OCI-M2 (cell line): ENCODE measurements around the gene MAGOHB.
A peak's percentile ranks its signal among the peaks of the same experiment; 100 is the strongest.
"Not testable (repeated sequence)": the region's sequence is repeated elsewhere in the genome, so short reads cannot be mapped to it uniquely, and the experiment has no call there.

Source experiments
- DNase-seq: peaks from one replicate; lab custom pipeline; 2025; ENCODE audit not compliant: unreplicated experiment; lab: John Stamatoyannopoulos, UW

Gene MAGOHB

DNA sequence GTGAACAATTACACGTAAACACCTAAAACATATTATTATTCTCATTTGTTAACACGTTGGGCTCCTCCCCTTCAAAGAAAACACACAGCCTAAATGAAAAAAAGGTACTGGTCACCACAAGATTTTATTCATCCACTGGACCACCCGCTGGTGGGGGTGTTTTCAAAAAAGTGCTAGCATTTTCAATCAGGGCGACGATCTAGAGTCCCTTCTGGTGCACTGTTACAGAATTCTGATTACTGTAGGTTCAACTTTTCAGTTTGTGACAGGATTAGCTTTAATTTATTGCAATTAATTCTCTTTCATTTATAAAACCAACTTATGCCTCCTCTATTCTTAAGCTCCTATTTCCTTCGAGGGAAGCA lies 443 bp downstream of the MAGOHB start:
- DNase-seq: no peak

DNA sequence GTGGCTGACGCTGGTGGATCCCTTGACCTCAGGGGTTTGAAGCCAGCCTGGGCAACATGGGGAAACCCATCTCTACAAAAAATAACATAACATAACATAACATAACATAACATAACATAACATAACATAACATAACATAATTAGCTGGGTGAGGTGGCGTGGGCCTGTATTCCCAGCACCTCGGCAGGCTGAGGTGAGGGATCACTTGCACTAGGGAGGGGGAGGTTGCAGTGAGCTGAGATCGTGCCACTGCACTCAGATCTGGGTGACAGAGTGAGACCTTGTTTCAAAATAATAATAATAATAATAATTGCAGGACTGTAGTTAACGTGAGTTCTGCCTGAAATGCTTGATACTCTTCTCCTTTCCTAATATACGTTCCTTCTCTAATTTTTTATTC lies 1.3 kb downstream of the MAGOHB start:
- no peak for DNase-seq

DNA sequence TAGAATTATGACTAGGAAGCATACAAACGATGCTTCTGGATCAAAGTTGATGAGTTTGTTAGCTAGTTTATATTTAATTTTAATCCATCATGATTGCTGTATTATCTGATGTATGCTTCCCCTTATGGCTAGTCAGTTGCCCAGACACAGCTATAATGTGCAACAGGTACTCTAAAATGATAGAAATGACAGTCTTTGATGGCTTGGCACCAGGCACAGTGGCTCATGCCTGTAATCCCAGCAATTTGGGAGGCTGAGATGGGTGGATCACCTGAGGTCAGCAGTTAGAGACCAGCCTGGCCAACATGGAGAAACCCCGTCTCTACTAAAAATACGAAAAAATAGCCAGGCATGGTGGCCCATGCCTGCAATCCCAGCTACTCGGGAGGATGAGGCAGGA lies 2.2 kb downstream of the MAGOHB start:
- DNase-seq: not testable (repeated sequence)

DNA sequence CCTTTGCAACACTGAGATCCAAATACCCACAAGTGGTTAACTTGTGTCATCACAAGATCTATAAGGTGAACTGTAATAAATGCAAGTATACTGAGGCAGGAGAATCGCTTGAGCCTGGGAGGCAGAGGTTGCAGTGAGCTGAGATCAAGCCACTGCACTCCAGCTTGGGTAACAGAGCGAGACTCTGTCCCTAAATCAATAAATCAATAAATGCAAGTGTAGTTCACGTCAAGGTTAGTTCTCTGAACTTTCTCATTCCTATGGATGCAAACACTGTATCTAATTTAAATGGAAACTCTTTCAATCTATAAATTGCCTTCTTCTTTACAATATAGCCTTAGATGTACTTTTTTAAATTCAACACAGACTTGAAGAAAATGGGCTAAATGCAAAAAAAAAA lies 3.2 kb downstream of the MAGOHB start:
- no peak for DNase-seq

DNA sequence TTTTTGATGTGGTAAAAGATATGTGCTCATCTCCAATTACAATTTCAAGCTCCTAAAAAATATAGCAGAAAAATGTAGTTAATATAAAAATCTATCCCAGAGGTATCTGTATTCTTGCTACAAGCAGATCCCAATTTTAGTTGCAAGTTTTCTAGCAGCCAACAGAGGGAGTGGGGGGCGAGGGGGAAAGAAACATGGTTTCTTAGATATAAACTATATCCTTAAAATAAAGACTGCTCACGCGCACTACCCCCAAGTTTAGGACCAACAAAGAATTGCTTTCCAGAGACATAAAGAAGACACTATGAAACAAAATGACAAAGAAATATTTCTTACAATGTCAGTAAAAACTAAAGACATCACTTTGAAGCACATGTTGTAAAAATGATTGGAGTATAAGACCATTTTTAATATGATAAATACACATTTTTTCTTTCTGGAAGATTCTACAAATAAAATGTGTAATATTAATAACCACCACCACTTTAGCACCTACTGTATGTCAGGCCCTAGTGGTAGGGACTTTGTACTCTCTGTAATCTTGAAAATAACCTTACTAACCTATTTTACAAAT lies 5.4 kb downstream of the MAGOHB start:
- no peak for DNase-seq

DNA sequence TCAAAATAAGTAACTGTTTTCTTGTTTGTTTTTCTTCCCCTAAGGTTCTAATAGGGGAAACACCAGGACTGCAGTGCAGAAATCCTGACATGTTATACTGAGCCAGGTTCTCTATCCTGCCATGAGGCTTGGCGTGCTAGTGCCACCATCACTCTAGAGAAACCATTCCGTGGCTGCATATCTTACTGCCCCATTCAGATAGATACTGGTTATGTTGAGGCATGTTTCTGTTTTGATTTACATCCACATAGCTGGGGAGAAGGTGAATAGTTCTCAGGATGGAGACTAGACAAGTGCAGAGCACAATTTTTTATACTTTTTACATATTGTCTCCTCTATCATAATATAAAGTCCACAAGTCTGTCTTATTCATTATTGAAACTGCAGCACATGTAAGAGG lies 11.5 kb downstream of the MAGOHB start:
- no peak for DNase-seq

DNA sequence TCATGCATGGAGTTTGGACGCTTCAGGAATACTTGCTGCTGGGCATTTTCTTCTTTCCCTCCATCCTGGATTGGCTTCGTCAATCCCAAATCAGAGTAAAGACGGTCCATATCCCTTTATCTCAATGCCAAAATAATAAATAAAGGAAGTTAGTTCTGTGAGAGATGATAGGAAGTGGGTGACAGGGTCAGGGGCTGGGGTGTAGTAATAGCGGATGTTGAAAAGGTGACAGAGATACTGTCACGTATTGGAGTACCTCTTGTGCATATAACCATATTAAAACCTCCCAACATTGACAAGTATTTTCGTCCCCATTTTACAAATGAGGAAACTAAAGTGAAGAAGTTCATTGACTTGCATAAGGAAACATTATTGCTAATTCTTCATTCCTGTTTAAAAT lies 12.4 kb downstream of the MAGOHB start:
- no peak for DNase-seq

DNA sequence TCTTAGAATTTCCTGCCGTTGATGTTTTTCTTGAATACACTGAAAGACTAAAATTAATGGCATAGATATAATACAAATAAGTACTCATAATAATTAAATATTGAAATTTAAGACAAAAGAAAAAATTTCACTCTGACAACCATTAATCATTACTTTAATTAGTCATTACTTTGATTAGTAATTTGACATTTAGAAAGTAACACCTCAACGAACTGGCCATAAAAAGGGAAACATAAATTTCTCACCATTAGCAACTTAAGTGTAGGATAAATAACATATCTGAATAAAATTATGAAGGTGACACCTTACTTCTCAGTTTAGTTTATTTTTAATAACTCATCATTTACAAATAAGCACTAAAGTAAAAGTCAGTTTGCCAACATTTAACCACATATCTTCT lies 17.5 kb downstream of the MAGOHB start:
- no peak for DNase-seq

DNA sequence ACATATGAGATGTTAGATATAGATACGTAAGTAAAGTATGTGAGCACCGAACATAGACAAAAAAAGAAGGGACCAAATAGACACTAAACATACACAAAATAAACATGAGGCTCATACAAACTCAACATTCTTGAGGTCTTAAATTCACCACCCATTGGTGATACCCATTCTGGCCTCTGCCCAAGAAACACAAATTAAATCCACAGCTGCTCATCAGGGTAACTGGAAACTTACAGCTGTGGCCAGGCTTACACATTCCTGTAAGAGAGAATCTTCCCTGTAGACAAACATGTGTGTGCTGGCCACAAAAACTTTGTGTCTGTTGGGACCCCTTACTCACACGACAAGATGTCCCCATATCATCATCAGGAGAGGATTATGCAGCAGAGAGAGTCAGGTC lies 22.4 kb downstream of the MAGOHB start:
- DNase-seq: no peak

DNA sequence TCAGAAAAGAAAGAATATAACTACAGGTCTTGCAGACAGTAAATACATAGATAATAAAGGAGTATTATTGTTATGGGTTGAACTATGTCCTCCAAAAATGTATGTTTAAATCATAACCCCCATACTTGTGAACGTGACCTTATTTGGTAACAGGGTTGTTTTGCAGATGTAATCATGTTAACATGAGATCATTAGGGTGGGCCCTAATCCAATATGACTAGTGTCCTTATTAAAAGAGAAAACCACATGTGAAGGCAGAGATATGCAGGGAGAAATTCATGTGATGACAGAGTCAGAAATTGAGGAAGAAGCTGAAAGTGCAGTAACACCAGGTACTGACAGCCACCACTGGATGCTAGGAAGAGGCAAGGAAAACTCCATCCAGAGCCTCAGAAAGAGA lies 29.0 kb downstream of the MAGOHB start:
- DNase-seq: no peak

DNA sequence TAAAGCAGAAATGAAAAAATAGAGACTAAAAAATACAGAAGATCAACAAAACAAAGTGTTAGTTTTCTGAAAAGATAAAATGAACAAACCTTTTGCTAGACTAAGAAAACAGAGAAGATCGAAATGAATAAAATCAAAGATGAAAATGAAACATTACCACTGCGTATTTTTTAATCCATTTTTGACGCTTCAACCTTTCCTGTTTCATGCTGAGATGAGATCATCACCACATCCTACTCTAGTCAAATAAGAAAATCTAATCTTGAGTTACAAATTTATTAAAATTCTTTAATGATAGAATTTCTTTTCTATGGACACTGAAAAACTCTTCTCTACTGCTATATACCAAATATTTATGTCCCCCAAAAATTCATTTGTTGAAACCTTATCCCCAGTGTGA lies 30.7 kb downstream of the MAGOHB start:
- no peak for DNase-seq

DNA sequence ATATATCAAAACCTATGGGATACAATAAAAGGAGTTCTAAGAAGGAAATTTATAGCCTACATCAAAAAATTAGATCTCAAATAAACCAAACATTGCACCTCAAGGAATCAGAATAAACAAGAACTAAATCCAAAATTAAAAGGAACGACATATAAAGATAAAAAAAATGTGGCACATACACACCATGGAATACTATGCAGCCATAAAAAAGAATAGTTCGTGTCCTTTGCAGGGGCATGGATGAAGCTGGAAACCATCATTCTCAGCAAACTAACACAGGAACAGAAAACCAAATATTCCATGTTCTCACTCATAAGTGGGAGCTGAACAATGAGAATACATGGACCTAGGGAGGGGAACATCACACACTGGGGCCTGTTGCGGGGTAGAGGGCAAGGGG lies 31.3 kb downstream of the MAGOHB start:
- DNase-seq: not testable (repeated sequence)

DNA sequence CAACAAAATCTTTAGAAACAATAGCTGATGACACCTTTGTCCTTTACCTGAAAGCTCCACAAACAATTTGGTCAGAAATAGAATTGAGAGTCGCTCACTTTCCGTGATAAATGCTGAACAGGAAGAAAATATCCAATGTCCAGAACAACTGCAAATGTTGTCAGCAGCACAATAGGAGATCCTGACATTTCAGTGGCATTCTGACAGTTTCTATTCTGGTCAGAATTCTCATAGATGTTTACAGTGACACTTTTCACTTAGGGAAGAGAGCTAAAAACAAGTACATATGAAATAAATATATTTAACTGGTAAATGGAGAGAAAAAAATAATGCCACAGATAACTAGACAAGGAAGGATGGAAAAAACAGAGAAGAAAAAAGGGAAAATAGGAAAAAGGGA lies 39.1 kb downstream of the MAGOHB start:
- DNase-seq: no peak

DNA sequence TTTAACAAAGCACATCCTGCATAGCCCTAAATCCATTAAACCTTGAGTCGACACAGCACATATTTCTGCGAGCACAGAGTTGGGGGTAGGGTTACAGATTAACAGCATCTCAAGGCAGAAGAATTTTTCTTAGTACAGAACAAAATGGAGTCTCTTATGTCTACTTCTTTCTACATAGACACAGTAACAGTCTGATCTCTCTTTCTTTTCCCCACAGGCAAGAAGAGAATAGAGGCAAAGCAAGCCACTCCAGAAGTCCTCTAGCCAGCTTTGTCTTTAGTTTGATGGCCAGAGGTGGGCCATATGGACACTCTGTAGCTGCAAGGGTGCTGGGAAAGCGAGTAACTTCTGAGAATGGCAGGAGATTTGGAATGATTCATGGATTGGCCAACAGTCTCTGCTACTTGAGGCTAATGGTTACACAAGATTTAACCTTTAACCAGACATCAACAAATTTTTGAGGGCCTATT lies 41.4 kb downstream of the MAGOHB start:
- not testable (repeated sequence) for DNase-seq

DNA sequence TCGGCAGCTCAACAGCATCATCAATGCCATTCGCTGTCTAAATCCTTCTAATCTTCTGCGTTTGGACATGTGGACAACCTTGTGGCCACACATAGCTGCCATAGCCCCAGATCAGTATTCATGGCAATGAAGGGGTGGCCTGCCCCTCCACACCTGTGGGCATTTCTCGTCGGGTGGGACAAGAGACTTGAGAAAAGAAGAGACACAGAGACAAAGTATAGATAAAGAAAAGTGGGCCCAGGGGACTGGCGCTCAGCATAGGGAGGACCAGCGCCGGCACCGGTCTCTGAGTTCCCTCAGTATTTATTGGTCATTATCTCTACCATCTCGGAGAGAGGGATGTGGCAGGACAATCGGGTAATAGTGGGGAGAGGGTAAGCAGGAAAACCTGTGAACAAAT lies 42.3 kb downstream of the MAGOHB start:
- no peak for DNase-seq

DNA sequence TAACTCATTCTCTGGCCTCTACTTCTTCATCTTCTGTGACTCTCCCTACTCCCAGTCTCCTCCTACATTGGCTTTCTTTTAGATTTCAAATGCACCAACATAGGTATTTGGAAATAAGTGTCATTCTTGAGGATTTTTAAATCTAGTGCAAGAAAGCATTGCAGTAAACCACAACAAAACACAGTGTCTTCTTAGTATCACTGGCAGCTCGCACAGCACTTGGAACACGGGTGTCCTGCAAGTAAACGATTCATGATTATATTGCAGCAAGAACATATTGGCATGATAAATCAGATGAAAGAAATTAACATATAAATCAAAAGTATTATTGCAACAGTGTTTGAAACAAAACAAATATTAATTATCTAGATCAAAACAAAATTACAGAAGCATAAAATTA lies 45.6 kb downstream of the MAGOHB start:
- no peak for DNase-seq

DNA sequence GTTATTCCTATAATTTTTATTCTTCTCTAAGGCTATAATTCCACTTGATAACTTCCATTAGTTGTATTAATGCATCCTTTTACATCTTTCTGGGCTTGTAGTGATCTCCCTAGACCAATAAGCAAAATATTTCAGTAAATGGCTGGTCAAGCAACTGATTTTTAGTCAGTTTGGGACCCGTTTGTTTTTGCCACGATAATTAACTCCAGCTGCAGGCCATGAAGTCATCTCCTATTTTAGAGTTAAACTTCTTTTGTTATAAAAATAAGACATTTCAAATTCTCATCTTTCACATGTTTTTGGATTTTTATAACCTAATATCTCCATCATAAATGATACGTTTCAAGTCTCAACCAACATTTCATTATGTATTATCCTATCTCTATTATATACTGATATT lies 49.4 kb downstream of the MAGOHB start:
- DNase-seq: no peak

DNA sequence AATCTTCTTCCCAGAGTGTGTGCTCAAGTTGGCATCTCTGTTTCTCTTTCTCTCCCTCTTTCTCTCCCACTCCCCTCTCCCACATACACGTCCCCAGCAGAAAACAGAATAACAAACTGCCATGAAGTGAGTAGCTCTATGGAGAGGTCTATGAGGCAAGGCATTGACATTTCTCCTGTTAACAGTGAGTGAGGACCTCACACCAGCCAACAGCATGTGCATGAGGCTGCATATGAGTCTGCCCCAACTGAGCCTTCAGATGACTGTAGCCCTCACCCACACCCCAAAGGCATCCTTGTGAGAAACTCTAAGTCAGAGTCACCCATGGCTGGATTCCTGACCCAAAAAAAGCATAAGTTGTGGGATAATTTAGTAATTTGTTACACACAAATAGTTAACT lies 50.4 kb downstream of the MAGOHB start:
- no peak for DNase-seq

DNA sequence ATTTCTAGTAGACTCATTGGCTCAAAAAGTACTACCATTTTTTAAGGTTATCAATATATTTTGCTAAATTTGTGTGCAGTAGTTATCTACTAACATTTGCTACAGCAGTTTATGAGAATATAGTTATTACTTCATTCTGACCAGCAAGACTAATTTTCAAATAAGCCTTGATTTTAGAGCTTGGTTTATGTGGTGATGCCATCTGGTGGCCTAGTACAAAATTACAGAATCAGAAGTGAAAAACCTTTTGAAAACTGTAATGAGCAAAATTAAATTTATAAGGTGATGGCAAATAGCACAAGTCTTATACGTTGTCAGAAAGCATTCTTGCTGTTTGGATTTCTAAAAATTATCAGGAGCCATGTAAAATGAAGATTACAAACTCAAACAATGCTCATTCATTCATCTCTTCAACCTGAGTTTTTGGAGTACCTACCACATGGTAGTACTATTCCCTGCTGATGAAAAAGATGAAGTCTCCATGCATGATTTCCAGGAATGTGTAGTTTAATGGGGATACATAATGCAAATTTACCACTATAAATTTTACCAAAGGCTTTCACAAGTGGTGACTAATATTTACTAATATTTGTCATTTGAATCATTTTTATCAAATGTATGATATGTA lies 51.0 kb downstream of the MAGOHB start:
- peak; percentile 1 for DNase-seq

DNA sequence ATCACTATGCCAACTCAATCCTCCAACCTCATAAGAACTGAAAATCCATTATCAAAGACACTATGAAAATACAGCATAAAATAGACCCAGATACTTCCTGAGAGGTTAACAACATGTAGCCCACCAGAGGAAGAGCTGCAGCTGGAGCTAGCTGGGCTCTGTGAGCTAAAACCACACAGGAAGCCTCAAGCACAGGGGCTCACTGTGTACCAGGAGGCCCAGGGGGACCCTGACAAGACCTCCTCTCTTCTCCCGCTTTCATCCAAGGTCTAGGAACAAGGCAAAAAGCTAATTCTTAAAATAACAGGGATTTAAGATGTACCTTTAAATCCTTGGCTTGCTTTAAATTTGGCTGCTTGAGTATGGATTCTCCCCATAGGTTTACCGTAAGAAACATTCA lies 54.2 kb downstream of the MAGOHB start:
- no peak for DNase-seq

DNA sequence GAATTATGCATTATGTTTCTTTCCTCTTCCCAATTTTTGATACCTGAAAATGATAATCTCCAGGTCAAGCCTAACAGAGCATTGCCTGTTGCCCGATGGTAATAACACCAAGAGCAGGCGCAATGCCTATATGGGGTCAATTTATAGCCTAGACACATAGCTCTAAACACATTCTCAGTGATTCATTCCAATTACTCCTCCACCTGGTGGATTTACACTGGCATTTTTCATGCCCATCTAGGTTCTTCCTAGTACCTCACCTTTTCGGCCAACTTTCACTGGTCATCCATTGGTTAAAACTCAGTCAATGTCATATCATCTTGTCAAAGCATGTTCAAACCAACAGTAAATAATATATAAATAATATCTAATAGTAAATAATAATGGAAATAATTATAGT lies 54.6 kb downstream of the MAGOHB start:
- DNase-seq: no peak

DNA sequence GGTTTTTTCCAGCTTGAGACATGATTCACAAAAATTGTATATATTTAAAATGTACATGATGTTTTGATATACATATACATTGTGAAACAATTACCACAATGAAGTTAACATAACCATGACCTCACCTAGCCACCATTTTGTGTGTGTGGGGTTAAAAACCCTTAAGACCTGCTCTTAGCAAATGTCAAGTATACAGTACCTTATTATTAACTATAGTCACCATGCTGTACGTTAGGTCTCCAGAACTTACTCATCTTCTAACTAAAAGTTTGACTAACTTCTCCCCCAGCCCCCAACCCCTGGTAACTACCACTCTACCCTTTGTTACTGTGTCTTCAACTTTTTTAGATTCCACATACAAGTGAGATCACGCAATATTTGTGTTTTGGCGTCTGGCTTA lies 55.1 kb downstream of the MAGOHB start:
- no peak for DNase-seq

DNA sequence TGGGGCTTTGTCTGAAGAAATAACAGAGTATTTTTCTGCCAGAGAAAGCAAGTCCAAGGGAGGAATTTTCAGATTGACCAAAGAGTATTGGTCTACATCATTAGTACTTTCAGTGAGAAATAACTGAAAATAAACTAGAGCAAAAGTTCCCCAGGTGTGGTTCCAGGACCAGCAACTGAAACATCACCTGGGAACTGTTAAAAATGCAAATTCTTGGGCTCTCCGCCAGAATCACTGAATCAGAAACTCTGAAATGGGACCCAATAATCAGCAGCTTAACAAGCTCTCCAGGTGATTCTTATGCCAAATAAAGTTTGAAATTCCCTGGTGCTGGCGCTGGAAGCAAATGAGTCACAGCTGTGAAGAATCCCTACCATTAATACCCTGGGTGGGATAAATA lies 55.6 kb downstream of the MAGOHB start:
- DNase-seq: no peak
